CD4-positive, alpha-beta T cell treated with Interleukin-6 for 4 hours (primary cell): ENCODE measurements around the gene SH3D21.
A peak's percentile ranks its signal among the peaks of the same experiment; 100 is the strongest.

Source experiments
- DNase-seq: peaks from one replicate; pipeline ENCODE4 v3.0.0-alpha.2; 2020; ENCODE audit warnings: mixed read lengths

The SH3D21 gene

DNA sequence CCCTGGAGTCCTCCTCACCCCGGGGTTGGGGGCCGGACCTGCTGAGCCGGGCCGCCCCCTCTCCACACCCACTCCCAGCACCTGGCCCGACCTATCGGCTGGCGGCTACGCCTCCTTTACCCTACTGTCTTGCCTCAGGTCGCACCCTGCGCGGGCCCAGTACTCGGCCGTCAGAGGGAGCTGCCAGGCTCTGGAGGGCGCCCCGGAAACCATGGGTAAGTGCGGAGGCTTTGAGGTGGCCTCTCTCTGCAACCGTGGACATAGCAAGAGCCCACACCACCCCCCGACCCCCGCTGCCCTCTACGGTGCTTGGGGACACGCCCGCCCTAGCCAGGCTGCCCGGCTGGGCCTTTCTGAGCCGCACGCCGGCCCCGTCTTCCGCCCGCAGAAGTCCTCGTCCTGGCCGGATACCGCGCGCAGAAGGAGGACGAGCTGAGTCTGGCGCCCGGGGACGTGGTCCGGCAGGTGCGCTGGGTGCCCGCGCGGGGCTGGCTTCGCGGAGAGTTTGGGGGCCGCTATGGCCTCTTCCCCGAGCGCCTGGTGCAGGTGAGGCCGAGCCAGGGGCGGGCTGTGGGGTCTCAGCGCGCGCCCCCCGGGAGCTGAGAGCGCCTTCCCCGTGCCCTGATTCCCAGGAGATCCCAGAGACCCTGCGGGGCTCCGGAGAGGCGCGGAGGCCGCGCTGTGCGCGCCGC is at the start of gene SH3D21:
SH3D21 (plus strand) TSS at position 159 of the 692 bp plus-strand sequence; CDS start at position 212, 53 bp downstream.
- DNase-seq: peak; percentile 62

DNA sequence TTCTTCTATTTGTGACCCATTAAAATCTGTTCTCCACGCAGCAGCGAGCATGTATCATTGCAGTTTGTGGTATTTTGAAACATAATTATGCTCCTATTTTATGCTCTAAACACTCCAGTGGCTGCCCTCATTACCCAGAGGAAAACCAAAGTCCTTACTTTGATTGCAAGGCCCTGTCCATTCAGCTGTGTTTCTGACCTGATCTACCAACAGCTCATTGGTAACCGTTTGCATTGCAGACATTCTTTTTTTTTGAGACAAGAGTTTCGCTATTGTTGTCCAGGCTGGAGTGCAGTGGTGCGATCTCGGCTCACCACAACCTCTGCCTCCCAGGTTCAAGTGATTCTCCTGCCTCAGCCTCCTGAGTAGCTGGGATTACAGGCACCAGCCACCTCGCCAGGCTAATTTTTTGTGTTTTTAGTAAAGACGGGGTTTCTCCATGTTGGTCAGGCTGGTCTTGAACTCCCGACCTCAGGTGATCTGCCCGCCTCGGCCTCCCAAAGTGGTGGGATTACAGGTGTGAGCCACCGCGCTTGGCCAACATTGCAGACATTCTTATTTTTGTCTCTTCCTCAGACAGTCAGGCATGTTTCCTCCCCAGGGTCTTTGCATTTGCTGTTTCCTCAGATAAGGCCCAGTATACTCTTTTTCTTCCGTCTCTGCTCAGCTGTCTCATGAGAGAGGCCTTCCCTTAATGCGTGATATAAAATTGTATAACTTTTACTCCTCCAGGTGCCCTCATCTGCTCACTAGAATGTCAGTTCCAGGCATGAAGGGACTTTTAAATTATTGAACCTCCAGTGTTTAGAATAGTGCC is 49.4 kb upstream of the SH3D21 start:
- DNase-seq: no peak

DNA sequence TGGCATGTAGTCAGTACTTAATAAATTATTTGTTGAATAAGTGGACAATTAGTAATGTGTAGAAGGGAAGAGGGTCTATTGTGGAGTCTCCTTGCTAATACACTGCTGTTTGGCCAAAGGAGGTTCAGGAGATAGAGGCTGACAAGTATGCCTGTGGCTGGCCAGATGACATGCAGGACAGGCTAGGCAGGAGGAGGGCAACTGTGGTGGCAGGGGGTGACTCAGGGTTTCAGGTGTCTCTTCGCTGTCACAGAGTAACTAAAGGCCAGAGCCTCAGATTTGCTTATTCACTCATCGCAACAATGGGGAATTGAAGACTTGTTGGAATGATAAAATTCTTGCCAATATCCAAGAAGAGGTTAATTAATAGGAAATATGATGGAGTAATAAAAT is 48.8 kb upstream of the SH3D21 start:
- no peak for DNase-seq

DNA sequence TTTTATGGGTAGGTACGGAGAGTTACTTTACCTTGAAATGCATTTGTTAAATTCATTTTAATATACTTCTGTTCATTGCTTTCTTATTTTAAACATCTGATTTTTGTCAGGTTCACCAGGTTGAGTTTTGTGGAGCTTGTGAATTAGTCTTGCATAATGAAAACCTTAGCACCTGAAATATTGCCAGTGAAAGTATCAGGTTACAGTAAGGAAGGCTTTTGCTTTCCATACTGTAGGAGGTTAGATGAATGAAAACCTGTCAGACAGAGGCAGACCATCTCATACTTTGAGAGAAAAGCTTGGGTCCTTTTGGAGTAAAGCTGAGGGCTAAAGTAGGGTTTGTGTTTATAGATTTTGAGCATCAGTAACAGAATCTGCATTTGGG is 47.2 kb upstream of the SH3D21 start:
- DNase-seq: no peak

DNA sequence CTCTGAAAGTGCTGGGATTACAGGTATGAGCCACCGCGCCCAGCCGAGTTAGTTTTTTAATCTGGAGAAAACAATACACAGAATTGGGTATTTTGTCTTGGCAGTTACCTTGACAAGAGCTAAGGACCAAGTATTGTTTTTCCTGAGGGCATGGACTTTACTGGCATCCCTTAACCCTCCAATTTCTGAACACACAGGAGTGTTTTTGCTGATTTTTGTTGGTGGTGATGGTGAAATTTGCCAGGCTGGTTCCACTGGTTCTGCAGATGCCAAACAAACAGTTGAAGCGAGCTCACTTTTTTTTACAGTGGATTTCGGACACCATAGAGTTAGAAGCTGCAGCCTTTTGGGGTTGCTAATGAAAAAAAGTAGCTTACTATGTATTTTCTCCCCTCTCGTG is 37.2 kb upstream of the SH3D21 start:
- no peak for DNase-seq

DNA sequence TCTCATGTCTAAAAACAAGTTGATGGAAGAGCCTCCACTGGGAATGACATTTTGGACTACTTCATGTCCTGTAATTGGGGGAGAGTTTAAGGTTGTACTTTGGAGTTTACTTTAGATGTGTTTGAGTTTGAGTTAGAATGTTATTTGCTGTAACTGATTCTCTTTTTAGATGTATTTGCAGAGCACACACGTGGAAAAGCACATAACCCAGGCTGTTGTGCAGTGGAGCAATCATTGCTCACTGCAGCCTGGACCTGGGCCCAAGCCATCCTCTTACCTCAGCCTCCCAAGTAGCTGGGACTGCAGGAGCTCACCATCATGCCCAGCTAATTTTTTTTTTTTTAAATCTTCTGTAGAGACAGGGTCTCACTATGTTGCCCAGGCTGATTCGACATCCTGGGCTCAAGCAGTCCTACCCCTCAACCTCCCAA is 36.7 kb upstream of the SH3D21 start:
- no peak for DNase-seq

DNA sequence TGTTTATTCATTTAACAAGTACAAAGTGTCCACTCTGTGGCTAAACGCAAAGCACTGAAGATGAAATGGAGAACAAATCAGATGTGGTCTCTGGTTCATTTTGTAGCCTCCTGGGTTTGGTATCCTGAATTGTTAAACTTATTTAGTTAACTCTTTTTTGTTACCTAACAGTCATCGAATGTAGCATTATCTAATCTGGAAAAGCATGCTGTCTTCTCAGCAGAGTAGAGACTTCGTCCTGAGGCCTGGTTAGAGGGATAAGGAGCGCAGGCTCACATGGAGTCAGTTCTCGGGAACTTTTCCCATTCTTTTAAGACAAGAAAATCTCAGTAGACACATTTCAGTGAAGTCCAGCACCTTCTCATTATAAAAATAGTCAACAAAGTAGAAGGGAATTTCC is 33.1 kb upstream of the SH3D21 start:
- no peak for DNase-seq

DNA sequence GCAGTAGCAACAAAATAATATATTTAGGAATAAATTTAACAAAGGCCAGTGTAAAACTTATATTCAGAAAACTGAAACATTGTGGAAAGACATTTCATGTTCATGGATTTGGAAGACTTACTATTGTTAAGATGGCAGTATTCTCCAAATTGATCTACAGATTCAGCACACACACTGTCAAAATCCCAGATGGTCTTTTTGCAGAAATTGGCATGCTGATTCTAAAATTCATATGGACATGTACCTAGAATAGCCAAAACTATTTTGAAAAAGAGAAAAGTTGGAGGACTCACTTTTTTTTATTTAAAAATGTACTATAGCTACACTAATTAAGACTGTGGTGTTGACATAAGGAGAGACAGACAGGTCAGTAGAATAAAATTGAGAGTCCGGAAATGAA is 32.0 kb upstream of the SH3D21 start:
- no peak for DNase-seq

DNA sequence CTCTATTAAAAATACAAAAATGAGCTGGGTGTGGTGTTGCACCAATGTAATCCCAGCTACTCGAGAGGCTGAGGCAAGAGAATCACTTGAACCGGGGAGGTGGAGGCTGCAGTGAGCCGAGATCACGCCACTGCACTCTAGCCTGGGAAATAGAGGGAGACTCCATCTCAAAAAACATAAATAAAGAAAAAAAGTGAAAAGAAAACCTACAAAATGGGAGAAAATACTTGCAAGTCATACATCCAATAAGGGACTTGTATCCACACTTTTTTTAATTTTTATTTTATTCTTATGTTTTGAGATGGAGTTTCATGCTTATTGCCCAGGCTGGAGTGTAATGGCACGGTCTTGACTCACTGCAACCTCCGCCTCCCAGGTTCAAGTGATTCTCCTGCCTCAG is 29.5 kb upstream of the SH3D21 start:
- no peak for DNase-seq

DNA sequence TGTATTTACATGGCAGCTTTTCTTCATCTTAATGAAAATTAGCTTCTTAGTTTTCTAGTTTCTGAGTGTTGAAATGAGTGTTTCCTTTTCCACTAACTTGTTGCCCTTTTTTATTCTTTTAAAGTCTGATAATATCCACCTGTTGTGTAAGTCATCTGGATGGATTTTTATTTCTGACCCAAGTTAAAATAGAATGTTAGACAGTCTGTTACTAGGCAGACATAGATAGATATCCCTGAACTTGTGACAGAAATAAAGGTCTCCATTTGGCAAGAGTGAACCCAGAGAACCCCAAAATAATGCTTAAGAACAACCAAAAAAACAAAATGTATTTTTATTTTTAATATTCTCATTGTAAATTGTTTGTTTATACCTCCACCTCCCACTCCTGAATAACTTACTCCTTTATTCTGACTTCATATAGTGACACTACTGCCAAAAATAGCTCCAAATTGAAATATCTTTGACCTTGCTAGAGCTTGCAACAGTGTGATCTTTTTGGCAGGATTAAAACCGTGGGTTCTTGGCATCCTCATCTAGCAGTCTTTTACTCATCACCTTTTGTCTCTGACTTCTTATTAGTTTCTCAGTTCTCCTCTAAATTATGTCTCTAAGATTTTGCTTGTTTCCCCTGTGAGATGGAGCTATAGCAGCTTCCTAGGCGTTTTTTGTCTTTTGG is 26.9 kb upstream of the SH3D21 start:
- no peak for DNase-seq

DNA sequence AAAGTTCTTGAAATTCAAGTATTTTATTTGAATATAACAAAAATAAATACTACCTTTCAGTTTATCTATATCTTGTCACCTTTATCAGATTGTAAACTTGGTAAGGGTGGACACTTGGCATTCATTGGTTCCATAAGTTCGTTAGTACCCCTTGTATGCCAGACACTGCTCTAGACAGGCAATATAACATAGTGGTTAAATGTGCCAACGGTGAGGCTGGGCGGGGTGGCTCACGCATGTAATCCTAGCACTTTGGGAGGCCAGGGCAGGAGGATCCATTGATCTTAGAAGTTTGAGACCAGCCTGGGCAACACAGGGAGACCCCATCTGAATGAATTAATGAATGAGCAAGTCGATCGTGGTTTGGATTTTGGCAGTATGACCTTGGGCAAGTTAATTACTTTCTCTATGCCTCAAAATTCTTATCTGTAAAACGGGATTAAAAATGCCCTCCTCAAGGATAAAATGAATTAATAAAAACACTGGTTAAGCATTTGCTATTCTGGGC is 26.3 kb upstream of the SH3D21 start:
- DNase-seq: no peak

DNA sequence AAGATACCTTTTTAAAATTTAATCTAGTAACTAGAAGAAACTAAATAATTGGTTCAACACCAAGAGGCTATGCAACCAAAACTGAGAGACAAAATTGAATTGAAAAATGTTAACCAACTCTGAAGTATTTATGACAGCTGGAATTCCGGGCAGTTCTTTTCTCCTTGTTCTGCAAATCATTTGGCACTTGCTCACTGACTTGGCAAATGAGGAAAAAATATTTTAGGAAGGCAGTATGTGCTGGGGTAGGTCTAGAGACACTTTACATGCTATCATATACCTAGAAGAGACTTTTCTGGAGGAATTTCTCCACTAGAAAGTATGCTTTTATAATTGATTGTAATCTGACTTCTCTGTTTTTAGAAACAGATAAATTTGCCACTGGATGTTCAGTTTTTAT is 22.1 kb upstream of the SH3D21 start:
- no peak for DNase-seq

DNA sequence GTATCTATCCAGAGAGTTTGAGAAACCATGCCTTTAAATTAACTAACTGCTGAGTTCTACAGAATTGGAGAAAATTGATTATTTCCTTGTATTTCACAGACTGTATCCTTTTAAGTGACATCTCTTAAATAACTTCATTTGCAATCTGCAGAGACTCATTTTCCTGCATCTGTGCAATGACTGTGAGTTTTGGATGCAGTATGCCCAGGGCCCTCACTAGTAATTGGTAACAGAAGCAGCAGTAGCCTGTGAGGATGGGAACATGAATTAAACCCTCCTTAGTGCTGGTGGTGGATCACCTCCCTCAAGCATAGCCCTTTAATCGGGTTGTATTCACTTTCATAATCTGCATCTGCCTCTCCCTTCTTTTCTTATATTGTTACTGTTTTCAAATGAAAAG is 21.7 kb upstream of the SH3D21 start:
- no peak for DNase-seq

DNA sequence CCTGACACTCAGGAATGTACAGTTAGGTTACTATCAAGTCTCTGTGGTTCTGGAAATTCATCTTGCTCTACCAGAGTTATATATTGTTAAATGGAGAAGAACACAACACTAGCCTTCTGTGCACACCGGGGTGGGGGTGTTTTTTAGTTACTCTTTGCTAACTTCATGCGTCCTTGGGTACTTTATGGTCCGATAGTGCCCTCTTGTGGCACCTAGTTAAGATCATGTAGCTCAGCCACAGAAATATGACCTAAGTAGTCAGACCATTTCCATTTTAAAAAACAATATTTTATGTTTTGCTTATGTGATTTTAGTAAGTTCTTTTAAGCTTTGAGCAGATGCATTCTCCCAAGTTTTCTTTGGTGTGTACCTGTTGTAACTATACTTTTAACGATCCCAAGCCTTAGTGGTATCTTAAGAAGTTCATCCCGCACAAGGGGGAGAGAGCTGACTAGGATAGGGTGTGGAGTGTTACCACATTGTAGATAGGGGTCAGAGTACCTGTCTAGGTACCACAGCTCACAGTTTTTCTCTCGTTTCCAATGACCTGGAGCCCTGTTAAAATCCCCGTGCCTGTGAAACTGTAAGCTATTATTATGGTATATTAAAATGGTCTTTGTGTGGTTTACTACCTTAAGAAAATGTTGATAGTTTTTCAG is 20.6 kb upstream of the SH3D21 start:
- DNase-seq: peak; percentile 73

DNA sequence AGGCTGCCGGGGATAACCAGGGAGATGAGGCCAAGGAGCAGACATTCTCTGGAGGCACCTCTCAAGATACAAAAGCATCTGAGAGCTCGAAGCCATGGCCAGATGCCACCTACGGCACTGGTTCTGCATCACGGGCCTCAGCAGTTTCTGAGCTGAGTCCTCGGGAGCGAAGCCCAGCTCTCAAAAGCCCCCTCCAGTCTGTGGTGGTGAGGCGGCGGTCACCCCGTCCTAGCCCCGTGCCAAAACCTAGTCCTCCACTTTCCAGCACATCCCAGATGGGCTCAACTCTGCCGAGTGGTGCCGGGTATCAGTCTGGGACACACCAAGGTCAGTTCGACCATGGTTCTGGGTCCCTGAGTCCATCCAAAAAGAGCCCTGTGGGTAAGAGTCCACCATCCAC is 19.4 kb upstream of the SH3D21 start:
- no peak for DNase-seq

DNA sequence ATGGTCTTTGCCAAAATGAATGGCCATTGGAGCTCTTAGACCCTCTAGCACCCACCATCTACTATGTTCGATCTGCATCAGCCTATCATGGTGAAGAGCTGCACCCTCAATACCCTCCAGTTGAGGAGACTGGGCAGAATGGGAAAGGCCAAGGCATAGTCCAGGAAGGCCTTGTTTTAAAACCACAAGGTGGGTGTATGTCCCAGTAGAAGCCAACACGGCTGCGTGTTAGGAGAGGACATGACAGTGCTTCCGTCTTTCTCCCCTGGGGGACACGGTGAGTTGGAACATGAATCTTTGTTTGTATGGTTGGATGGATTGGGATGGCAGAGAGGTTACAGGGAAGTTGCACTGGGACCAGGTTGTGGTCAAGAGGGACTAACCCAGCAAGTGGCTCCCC is 18.6 kb upstream of the SH3D21 start:
- no peak for DNase-seq

DNA sequence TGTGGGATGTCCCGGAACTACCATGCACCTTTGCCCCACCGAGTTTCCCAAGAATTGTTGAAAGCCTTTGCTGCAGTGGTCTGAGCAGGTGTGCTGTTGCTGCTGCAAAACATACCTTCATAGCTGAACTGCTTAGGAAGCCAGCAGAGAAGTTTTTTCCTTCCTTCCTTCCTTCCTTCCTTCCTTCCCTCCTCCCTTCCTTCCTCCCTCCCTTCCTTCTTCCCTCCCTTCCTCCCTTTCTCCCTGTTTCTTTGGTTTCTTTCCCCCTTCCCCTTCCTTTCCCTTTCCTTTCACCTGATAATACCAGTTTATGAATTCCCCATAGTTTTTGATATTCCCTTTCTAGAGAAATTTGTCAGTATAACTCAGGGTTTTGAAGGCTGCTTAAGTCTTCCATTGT is 10.8 kb upstream of the SH3D21 start:
- DNase-seq: no peak

DNA sequence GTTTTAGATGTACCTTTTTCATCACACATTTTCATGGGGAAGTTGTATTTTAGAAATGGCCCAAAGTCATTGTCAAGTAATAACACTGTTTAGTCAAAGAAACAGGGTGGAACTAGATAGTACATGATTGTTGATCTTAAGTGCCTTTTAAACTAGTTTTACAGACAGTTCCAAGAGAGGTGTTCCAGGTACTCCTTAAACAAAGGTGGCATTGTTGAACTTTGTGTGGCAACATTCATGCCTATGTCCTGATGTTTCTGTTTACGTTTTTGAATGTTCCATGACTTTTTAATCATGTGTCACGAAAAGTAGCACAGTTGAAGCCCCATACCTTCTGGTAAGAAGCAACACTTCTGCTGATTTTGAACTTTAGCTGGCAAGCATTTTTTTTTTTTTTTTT is 9.1 kb upstream of the SH3D21 start:
- no peak for DNase-seq

DNA sequence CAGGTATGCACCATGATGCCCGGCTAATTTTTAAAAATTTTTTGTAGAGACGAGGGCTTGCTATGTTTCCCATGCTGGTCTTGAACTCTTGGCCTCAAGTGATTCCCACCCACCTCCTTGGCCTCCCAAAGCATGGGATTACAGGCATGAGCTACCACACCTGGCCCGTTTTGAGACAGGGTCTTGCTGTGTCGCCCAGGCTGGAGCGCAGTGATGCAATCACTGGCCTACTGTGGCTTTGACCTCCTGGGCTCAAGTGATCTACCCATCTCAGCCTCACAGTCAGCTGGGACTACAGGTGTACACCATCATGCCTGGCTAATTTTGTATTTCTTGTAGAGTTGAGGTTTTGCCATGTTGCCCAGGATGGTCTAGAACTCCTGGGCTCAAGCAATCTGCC is 7.5 kb upstream of the SH3D21 start:
- DNase-seq: no peak

DNA sequence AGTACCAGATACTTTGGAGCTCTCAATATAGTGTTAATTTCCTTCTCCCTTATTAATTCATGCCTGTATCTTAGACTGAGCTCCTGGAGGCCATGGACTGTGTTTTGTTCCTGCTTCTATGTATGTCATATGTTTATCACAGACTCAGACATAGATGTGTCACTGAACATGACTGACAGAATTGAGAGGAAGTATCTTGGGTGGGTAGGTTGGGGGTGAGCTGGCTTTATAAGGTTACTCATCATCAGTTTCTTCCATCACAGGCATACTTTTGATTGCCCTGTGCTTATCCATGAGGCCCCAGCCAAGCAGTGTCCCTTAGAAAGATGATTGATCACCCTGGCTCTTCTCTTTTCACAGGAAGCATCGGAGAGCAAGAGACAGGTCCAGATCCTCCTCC is 5.6 kb upstream of the SH3D21 start:
- DNase-seq: no peak

DNA sequence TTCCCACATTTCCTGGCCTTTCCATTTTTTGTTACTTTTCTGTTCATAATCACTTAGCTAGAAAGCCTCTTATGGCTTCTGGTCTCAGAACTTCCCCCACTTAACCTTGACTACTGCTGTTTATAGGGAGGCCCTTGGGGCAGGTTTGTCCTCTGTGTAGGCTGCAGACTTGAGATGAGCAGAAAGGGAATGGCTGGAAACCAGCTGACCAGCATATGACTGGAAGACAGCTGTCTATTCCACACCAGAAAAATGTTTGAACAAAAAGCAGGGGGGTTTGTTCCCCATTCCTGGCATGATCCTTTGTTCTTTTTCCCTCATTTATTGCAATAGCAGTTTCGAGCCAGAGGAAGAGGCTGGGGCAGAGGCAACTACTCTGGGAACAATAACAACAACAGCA is 4.9 kb upstream of the SH3D21 start:
- DNase-seq: no peak

DNA sequence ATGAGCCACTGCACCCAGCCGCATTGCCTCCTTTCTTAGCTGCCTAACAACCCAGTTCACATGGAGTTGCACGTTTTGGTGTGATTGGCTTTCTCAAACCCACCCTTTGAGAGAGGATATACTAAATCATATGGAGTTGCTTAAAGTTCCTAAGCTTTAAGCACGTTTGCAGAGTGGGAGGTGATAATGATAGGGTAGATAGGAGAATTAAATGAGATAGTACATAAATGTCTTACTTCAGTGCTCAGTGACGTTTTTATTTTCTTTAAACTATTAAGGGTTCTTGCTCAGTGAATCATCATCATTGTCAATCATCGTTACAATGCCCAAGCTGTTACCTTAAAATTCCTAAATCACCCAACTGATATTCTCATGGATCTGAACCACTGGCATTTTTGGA is 2.9 kb upstream of the SH3D21 start:
- DNase-seq: no peak

DNA sequence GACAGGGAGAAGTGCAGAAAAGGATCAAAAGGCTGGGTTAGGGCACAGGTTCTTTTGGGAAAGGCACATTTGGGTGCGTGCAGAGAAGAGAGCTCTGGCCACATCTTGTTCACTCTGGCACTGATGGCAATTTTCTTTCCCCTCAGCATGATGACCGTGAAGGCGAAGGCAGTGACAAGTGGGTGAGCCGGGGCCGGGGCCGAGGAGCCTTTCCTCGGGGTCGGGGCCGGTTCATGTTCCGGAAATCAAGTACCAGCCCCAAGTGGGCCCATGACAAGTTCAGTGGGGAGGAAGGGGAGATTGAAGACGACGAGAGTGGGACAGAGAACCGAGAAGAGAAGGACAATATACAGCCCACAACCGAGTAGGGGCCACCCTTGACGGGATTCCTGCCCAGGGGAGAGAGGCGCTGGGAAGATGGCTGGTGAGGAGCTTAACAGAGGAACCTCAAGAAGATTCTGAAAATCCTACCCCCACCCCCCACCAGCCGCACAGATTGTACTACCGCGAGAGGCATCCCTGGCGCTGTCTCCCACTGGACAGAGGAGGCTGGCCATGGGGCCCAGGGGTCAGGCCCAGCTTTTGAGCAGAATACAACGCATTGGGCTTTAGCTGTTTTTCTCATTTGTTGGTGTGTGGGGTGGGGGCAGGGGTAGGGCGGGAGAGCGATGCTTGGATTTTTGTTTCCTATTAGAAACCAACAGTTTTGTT is 2.4 kb upstream of the SH3D21 start:
- DNase-seq: no peak
